ENCODE results near the gene RYR1. TPM values are rescaled to one million over a fixed set of nuclear protein-coding genes. Genes with fewer than 3 reads are reported as not detected.

RYR1 gene
- total and polyA plus RNA-seq, 2 of the 13 experiments (the other 11 are each of a cell fraction or from before 2014, with no cell fraction given): 0.03 TPM; not detected in 1

DNA sequence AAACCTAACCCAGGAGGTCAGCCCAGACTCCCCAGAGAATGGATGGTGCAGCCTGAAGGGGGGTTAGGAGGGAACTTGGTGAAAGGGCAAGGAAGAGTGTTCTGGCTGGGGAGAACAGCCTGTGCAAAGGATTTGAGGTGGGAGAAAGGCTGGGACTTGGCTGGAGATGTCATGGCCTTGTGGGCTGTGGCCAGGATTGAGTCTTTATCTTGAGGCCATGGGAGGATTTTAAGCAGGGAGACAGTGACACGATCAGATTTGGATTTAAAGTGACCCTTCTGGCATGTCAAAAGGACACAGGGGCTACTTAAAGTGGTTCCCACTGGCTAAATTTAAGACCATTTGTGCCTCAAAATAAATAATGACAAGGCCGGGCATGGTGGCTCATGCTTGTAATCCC lies 154.6 kb downstream of the RYR1 start:
- no peak overlapping the region for H3K9ac ChIP-seq (ENCODE audit: insufficient read depth, low read depth, low read length)
- intact Hi-C loops (cut with micrococcal nuclease; ENCODE audit: unreplicated experiment): no loop called here
- H4K20me1 ChIP-seq (ENCODE audit: insufficient read depth, low read length): no peaks in the 10 kb centered on the region
- H3K27ac ChIP-seq (ENCODE audit: extremely low read length, insufficient read depth, low read length): no peak overlapping the region
- H3K4me2 ChIP-seq (ENCODE audit: low read depth, low read length): no peak overlapping the region
- in situ Hi-C loops (cut with HindIII; ENCODE audit: extremely low pct_ligation_motif_present, low pct_unique_long_range_greater_than_20kb): no loop called here
- H3K4me3 ChIP-seq (replicated peaks in 1 of 3; ENCODE audit: insufficient read depth in 1 of 3, low read depth in 2 of 3, low read length in 3 of 3): no peak overlapping the region
- FAIRE-seq: no peak
- no peaks in the 10 kb centered on the region for H3K4me1 ChIP-seq (ENCODE audit: insufficient read depth, low read length)
- no peaks in the 10 kb centered on the region; a peak in 2 of 5 replicates for H3K27me3 ChIP-seq (ENCODE audit: control insufficient read depth in 1 of 2, insufficient read depth in 2 of 2, low read length in 2 of 2)
- 0% methylated on average over 2 of the region's 2 CpGs for WGBS (ENCODE audit: low lambda C conversion rate)
- no peak for DNase-seq (ENCODE audit: low spot score)
- POLR2A ChIA-PET: no interaction called here
- no peaks in the 10 kb centered on the region for H3K9me3 ChIP-seq (ENCODE audit: low read length)
- H3K79me2 ChIP-seq (ENCODE audit: insufficient read depth, low read length): no peaks in the 10 kb centered on the region
- CTCF ChIA-PET (ENCODE audit: low intra/inter-chr PET ratio, low total read pairs): no interaction called here
- H3K36me3 ChIP-seq (replicated peaks in 1 of 2; ENCODE audit: control insufficient read depth in 1 of 2, insufficient read depth in 2 of 2, low read length in 2 of 2): no peaks in the 10 kb centered on the region
- no peak for ATAC-seq
- BruUV-seq (replicated peaks): no TSS peak
- H2AFZ ChIP-seq (ENCODE audit: low read length): no peak overlapping the region
- TF ChIP-seq CHD2 (IDR thresholded peaks at IDR 0.05; ENCODE audit: low read depth, low read length) (no peak), FOXJ3 (CRISPR knock-in tag; IDR thresholded peaks at IDR 0.05; ENCODE audit: borderline replicate concordance) (no peak), TEAD3 (CRISPR knock-in tag; optimal IDR thresholded peaks at IDR 0.05; ENCODE audit: borderline replicate concordance) (no peak), TOE1 (CRISPR knock-in tag; IDR thresholded peaks at IDR 0.05) (no peak), ZFP36 (IDR thresholded peaks at IDR 0.05; ENCODE audit: borderline replicate concordance, low read depth, low read length, partially characterized antibody) (no peak), FOXP1 (IDR thresholded peaks at IDR 0.05) (no peak), FOXP1 (CRISPR knock-in tag; IDR thresholded peaks at IDR 0.05) (no peak), CAMTA2 (CRISPR knock-in tag; IDR thresholded peaks at IDR 0.05; ENCODE audit: borderline replicate concordance) (no peak), FOXM1 (CRISPR knock-in tag; IDR thresholded peaks at IDR 0.05) (no peak), HMG20A (CRISPR knock-in tag; IDR thresholded peaks at IDR 0.05; ENCODE audit: borderline replicate concordance) (no peak)
- TF ChIP-seq, protein P1, sequence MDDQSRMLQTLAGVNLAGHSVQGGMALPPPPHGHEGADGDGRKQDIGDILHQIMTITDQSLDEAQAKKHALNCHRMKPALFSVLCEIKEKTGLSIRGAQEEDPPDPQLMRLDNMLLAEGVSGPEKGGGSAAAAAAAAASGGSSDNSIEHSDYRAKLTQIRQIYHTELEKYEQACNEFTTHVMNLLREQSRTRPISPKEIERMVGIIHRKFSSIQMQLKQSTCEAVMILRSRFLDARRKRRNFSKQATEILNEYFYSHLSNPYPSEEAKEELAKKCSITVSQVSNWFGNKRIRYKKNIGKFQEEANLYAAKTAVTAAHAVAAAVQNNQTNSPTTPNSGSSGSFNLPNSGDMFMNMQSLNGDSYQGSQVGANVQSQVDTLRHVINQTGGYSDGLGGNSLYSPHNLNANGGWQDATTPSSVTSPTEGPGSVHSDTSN (CRISPR knock-in tag; IDR thresholded peaks at IDR 0.05; ENCODE audit: borderline replicate concordance): no peak
- TF ChIP-seq, protein P2, sequence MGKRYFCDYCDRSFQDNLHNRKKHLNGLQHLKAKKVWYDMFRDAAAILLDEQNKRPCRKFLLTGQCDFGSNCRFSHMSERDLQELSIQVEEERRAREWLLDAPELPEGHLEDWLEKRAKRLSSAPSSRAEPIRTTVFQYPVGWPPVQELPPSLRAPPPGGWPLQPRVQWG (CRISPR knock-in tag; IDR thresholded peaks at IDR 0.05; ENCODE audit: borderline replicate concordance, low read depth): no peak
- TF ChIP-seq, protein P3, sequence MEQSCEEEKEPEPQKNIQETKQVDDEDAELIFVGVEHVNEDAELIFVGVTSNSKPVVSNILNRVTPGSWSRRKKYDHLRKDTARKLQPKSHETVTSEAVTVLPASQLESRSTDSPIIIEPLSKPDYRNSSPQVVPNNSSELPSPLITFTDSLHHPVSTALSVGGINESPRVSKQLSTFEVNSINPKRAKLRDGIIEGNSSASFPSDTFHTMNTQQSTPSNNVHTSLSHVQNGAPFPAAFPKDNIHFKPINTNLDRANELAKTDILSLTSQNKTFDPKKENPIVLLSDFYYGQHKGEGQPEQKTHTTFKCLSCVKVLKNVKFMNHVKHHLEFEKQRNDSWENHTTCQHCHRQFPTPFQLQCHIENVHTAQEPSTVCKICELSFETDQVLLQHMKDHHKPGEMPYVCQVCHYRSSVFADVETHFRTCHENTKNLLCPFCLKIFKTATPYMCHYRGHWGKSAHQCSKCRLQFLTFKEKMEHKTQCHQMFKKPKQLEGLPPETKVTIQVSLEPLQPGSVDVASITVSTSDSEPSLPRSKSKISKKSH (CRISPR knock-in tag; IDR thresholded peaks at IDR 0.05; ENCODE audit: borderline replicate concordance): no peak
- TF ChIP-seq, protein P4, sequence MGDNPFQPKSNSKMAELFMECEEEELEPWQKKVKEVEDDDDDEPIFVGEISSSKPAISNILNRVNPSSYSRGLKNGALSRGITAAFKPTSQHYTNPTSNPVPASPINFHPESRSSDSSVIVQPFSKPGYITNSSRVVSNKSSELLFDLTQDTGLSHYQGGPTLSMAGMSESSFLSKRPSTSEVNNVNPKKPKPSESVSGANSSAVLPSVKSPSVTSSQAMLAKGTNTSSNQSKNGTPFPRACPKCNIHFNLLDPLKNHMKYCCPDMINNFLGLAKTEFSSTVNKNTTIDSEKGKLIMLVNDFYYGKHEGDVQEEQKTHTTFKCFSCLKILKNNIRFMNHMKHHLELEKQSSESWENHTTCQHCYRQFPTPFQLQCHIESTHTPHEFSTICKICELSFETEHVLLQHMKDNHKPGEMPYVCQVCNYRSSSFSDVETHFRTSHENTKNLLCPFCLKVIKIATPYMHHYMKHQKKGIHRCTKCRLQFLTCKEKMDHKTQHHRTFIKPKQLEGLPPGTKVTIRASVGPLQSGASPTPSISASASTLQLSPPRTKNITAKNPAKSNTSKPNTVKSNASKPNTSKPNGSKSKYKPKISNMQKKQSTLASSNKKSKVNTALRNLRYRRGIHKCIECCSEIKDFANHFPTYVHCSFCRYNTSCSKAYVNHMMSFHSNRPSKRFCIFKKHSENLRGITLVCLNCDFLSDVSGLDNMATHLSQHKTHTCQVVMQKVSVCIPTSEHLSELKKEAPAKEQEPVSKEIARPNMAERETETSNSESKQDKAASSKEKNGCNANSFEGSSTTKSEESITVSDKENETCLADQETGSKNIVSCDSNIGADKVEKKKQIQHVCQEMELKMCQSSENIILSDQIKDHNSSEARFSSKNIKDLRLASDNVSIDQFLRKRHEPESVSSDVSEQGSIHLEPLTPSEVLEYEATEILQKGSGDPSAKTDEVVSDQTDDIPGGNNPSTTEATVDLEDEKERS (CRISPR knock-in tag; IDR thresholded peaks at IDR 0.05): no peak
- TF ChIP-seq, protein P5, sequence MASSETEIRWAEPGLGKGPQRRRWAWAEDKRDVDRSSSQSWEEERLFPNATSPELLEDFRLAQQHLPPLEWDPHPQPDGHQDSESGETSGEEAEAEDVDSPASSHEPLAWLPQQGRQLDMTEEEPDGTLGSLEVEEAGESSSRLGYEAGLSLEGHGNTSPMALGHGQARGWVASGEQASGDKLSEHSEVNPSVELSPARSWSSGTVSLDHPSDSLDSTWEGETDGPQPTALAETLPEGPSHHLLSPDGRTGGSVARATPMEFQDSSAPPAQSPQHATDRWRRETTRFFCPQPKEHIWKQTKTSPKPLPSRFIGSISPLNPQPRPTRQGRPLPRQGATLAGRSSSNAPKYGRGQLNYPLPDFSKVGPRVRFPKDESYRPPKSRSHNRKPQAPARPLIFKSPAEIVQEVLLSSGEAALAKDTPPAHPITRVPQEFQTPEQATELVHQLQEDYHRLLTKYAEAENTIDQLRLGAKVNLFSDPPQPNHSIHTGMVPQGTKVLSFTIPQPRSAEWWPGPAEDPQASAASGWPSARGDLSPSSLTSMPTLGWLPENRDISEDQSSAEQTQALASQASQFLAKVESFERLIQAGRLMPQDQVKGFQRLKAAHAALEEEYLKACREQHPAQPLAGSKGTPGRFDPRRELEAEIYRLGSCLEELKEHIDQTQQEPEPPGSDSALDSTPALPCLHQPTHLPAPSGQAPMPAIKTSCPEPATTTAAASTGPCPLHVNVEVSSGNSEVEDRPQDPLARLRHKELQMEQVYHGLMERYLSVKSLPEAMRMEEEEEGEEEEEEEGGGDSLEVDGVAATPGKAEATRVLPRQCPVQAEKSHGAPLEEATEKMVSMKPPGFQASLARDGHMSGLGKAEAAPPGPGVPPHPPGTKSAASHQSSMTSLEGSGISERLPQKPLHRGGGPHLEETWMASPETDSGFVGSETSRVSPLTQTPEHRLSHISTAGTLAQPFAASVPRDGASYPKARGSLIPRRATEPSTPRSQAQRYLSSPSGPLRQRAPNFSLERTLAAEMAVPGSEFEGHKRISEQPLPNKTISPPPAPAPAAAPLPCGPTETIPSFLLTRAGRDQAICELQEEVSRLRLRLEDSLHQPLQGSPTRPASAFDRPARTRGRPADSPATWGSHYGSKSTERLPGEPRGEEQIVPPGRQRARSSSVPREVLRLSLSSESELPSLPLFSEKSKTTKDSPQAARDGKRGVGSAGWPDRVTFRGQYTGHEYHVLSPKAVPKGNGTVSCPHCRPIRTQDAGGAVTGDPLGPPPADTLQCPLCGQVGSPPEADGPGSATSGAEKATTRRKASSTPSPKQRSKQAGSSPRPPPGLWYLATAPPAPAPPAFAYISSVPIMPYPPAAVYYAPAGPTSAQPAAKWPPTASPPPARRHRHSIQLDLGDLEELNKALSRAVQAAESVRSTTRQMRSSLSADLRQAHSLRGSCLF (CRISPR knock-in tag; IDR thresholded peaks at IDR 0.05; ENCODE audit: borderline replicate concordance): no peak
